Medulla oblongata (tissue), 1 donor: ENCODE data around the gene PDZD8.
"Not testable (repeated sequence)": the region's sequence is repeated elsewhere in the genome, so short reads cannot be mapped to it uniquely, and the experiment has no call there.

Source experiments
- DNase-seq: peaks from one replicate; pipeline ENCODE4 v3.0.0-alpha.2; 2015; ENCODE audit errors: extremely low spot score

PDZD8 gene

GRCh38 chr10:117350909-117351308 lies 24.3 kb downstream of the PDZD8 start:
- no peak for DNase-seq

GRCh38 chr10:117348236-117348635 lies 27.0 kb downstream of the PDZD8 start:
- no peak for DNase-seq

- no peak for DNase-seq
Measured at GRCh38 chr10:117346574-117346973, 28.7 kb downstream of the PDZD8 start.

GRCh38 chr10:117345143-117345542 lies 30.1 kb downstream of the PDZD8 start:
- DNase-seq = no peak

- DNase-seq = no peak
Measured at GRCh38 chr10:117342641-117343040, 32.6 kb downstream of the PDZD8 start.

- DNase-seq = no peak
Measured at GRCh38 chr10:117341061-117341460, 34.2 kb downstream of the PDZD8 start.

- DNase-seq = no peak
Measured at GRCh38 chr10:117339979-117340378, 35.3 kb downstream of the PDZD8 start.

GRCh38 chr10:117339578-117339977 lies 35.7 kb downstream of the PDZD8 start:
- no peak for DNase-seq

GRCh38 chr10:117334926-117335325 lies 40.3 kb downstream of the PDZD8 start:
- no peak for DNase-seq

- DNase-seq = no peak
Measured at GRCh38 chr10:117334066-117334465, 41.2 kb downstream of the PDZD8 start.

- no peak for DNase-seq
Measured at GRCh38 chr10:117327262-117327661, 48.0 kb downstream of the PDZD8 start.

GRCh38 chr10:117324367-117324766 lies 50.9 kb downstream of the PDZD8 start:
- DNase-seq = no peak

- DNase-seq = no peak
Measured at GRCh38 chr10:117322260-117322659, 53.0 kb downstream of the PDZD8 start.

GRCh38 chr10:117320050-117320665 lies 55.1 kb downstream of the PDZD8 start:
- peak; percentile 22 for DNase-seq

GRCh38 chr10:117318909-117319308 lies 56.3 kb downstream of the PDZD8 start:
- no peak for DNase-seq

- DNase-seq = no peak
Measured at GRCh38 chr10:117316701-117317100, 58.5 kb downstream of the PDZD8 start.

- DNase-seq = no peak
Measured at GRCh38 chr10:117313641-117314040, 61.6 kb downstream of the PDZD8 start.

- DNase-seq = no peak
Measured at GRCh38 chr10:117312430-117312829, 62.8 kb downstream of the PDZD8 start.

- DNase-seq = no peak
Measured at GRCh38 chr10:117311261-117311660, 64.0 kb downstream of the PDZD8 start.

GRCh38 chr10:117306674-117307073 lies 68.6 kb downstream of the PDZD8 start:
- DNase-seq = no peak

GRCh38 chr10:117303451-117303850 lies 71.8 kb downstream of the PDZD8 start:
- DNase-seq = not testable (repeated sequence)

- no peak for DNase-seq
Measured at GRCh38 chr10:117300671-117301070, 74.6 kb downstream of the PDZD8 start.

- no peak for DNase-seq
Measured at GRCh38 chr10:117299435-117299834, 75.8 kb downstream of the PDZD8 start.

- no peak for DNase-seq
Measured at GRCh38 chr10:117298219-117298618, 77.0 kb downstream of the PDZD8 start.
